HG02943 (cell line): ENCODE measurements around the gene CUEDC1.

Experiments used
- ATAC-seq: cut with Tn5 transposase; IDR thresholded peaks from one replicate; pipeline ENCODE4 v1.9.1; 2021; ENCODE audit warnings: mild to moderate bottlenecking, low read depth, moderate library complexity; ENCODE audit not compliant: unreplicated experiment

Gene CUEDC1

DNA sequence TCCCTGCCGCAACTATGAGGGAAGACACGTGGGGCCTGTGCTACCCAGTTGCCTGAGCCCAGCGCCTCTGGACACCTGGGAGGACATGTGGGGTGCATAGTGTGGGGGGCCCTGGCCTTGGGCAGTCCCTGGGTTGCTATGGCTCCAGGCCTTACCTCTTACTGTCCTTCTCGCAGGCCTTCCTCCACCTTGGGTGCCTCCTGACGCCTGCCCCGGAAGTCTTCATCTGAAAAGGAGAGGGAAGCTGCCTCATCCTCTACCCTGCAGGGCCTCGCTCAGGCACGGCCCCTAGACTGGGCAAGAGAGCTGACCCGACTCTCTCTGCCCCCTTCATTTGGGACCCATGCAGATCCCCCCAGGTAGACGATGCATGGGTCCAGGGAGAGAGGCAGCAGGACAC is 88.9 kb downstream of the CUEDC1 start:
- no peak for ATAC-seq

DNA sequence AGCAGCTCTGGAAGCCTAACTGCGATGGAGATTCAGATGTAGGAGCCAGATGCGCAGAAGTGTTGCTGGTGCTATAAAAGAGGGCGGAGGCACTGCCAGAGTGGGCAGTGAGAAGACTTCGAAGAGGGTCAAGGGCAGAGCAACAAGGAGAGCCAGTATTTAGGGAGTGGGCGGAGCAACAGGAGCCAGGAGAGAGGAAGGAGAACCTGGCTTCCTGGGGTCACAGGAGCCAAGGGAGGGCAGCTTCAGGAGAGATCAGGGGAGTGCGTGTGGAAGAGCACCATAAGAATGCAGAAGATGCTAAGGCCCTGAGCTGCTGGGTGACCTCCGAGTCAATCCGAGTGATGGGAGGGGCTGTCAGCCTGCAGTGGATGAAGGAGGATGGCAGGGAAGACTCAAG is 90.9 kb downstream of the CUEDC1 start:
- ATAC-seq, result no peak

DNA sequence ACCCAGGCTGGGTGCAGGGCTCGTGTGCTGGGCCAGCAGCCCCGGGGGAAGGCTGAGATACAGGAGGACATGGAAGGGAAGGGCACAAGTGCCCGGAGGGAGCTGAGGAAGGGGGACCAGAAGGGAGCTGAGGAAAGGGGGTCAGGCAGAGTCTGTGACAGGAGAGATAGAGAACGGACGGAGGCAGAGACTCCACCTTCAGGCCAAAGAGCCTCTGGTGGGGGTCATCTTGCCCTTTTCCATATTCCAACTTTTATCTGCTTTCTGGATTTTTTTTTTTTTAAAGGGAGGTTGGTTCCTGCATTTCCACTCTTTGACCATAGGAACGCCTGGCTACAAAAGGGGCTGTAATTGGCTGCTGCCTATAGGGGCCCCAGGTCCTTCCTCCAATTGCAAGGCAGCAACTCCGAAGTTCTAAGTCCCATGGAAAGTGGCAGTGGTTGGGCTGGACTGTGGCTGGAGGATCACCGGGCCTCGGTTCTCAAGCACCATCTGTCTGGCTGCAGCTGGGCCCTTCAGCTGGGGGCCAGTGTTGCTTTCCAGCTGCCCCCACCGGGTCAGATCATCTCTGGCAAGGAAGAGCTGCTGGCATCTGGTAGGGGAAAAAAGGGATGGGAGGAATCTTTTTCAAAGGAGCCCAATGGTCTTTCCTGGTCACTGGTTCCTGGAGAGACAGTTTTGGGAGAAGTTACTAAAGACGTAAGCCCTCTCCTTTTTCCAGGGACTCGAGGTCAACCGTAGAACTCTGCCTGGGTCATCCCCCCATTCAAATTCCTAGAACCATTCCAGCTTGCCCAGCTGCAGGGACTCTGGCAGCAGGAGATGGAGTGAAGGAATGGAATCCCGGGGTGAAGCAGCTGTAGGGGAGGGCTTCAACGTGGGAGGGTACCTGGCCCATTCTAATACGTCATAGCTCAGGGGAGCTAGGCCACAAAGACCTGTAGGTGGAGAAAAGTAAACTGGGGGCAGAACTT is 92.2 kb downstream of the CUEDC1 start:
- ATAC-seq, result no peak

DNA sequence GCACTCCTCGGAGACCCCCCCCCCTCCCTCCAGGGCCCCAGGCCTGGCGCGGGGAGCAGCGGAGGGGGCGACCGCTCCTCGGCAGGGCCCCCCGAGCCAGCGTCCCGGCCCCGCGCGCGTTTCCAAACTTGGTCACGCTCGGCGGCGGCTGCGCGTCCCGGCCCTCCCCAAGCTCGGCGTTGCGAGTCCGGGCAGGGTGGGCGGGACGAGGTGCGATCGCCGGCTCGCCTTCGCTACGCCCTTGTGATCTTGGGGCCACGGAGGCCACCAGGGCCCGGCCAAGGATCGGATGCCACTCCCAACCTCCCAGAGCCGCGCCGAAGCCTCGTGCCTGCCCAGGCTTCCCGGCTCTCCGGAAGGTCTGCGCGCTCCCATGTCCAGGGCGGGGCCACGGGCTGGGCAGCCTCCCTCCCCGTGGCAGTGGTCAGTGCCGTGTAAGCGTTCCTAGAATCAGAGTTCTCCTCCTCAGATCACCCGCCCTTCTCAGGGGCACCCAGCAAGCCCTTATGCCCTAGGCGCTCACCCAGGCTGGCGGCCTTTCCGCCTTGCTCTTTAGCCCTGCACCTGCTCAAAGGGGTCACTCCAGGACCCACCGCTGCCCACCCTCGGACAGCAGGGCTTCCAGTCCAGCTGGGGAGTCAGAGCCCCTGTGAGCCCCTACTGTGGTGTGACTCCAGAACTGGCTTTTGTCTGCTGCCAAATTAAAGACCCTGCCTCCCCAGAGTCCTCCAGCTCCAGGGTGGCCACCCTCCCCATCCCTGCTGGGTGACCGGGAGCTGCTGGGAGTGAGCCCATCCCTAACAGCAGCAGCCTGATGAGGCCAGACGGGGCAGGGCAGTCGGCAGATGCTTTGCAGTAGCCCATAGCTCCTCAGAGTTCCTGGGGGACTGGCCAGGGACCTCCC is 93.2 kb downstream of the CUEDC1 start:
- ATAC-seq, result no peak

DNA sequence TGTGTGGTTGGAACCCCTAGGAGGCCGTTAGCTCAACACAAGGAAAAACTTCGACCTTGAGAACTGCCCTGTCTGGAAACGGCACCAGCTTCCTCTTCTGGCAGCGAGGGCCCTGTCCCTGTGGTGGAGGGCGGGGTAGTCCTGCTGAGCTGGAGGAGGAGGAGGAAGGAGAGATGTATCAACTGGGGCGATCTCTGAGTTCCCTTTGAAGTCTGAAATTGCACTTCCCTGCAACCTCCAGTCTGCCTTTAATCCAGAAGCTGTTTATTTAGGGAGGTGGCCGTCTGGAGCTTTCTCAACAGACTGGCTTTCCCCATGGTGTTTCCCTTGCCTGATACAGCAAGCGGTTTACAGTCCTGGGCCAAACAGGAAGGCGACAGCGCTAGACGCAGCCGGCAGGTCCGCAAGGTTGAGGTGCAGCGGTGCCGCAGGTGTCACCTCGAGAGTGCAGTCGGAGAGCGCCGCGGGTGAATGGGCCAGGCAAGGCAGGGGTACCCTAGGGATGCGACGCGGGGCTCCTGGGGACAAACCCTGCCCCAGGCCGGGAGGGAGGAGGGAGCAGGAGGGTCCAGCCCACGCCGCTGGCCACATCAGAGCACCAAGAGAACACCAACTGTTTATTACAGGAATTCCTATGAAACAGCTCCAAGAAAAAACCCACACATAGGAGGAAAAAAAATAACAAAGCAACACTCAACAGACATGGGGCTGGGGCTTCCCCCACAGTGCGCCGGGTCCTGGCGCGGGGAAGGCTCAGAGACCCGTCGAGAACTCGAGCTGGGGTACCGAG is 94.0 kb downstream of the CUEDC1 start:
- ATAC-seq, result no peak

DNA sequence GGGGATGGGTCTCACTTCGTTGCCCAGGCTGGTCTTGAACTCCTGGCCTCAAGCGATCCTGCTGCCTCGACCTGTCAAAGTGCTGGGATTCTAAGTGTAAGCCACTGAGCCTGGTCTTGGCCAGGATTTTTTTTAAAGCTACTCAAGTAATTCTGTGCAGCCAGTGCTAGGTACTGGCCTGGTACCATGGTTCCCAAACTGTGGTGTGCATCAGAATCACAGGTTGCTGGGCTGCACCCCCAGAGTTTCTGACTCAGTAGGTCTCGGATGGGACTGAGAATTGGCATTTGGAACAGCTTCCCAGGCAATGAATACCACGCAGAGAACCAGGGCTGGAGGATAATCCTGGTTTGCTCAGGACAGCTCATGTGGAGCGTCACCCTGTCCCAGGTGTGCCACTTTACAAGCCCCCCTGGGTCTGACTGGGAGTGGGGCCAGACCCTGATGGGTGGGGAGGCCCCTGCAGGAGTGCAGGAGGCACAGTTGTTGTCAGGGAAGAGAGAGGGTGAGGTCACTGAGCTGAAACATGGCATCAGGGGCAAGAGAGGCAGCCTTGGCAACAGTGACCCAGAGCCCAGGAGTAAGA is 94.7 kb downstream of the CUEDC1 start:
- ATAC-seq, result no peak

DNA sequence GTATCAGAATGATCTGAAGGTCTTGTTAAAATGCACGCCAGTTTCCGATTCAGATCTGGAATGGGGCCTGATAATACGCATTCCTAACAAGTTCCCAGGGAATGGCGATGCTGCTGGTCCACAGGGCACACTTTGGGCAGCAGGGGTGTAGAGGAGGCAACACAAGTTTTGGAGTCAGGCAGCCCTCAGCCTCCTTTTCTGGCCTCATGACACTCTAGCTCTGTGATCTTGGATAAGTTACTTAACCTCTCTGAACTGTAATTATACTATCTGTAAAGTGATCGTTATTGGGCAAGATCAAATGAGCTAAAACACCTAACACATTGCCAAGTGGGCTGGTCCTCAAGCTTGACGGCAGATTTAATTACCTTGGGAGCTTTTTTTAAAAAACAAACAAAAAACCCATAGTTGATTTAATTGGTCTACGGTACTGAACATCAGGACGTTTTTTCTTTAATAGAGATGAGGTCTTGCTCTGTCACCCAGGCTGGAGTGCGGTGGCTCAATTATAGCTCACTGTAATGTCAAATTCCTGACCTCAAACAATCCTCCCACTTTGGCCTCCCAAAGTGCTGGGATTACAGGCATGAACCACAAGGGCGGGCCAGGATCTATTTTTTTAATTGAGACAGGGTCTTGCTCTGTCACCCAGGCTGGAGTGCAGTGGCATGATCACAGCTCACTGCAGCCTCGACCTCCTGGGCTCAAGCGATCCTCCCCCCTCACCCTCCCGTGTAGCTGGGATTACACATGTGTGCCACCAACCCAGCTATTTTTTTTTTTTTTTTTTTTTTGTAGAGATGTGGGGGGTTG is 95.4 kb downstream of the CUEDC1 start:
- ATAC-seq, result no peak

DNA sequence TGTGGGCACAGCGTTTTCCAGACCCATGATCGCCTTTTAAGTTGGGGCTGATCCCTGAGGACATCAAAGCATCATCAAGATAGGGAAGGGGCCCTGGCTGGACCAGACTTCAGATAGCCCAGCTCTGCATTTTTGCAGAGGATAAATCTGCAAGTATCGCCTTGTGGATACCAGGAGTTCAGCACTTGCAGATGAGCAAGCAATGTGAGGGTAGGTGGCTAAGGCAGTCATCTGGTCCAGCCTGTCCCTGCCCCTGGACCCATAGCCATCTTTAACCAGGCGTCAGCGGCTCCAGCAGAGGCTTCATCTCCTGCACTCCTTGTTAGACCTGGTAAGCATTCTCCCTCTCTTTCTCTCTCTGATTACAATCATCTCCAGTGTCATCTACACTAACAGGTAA is 96.4 kb downstream of the CUEDC1 start:
- no peak for ATAC-seq

DNA sequence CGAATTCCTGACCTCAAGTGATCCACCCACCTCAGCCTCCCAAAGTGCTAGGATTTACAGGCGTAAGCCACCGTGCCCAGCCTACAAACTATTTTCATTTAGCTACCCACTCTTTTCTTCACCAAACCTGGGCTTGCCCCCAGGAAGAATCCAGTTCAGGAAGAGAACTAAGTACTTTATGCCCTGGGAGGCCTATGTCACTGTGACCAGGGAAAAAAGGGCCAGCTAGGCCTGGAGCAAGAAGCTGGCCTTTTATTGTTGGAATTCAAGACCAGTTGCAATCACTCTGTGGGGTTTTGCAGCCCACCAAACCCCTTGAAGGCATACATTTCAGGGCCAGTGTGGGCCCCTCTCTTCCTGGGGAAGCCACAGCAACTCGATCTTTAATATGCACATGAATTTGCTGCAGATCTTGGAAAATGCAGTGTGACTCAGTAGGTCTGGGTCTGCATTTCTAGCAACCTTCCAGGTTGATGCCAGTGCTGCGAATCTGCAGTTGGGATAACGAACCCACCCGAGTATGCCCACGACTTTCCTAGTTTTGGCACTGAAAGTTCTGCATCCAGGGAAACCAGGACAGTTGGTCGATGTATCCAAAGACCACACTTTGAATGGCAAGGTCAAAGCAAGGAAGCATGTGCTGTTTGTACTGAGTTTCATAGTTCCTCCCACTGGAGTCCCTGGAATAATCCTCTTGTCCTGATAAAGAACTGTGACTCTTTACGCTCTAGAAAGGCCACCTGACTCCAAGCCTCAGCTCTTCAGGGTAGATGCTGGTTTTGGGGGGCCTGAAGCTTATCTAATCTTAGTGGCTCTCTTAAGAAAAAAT is 98.2 kb downstream of the CUEDC1 start:
- ATAC-seq, result no peak

DNA sequence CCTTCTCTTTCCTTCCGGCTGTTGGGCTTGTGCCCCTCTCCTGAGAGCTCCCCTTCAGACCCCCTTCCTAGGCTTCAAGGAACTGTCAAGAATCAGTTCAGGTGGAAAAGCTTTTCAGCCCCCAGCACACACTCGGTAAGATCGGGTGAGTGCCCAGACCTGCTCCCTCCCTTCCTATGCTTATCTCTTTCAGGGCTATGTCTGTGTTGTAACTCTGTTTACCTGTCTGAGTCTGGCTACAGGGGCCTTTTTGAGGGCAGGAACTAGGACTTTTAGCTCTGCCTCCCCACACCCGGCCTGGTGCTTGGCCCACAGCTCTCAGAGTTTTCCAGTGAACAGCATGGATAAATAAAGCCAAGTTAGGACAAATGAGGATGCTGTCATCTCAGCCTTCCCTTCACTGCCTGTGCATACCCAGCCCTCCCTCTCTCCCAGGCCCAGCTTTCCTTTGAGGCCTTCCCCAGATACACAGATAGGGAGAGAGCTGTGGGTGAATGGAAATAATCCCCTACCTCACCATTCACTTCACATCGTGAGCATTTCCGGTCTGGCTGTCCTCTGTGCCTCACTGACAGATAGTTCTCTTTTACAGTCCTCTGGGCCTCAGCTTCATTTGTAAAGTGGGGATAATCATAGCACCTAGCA is 99.7 kb downstream of the CUEDC1 start:
- no peak for ATAC-seq

DNA sequence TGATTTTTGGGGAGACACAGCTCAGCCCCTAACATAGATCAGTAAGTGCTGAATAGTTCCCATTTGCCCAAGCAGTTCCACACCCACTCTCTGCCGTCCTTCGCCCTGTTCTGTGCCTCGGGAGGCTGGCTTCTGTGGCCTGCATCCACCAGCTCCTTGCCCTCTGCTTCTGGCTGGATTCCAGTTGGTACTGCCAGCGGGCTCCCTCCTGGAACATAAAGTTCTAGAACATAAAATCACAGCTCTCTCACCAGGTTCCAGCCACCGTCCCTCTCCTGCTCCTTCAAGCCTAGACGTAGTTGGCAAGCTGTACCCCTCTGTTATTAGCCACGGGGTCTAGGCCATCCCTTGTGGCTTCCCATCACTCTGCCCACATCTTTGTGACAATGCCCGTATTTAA is 101.5 kb downstream of the CUEDC1 start:
- no peak for ATAC-seq

DNA sequence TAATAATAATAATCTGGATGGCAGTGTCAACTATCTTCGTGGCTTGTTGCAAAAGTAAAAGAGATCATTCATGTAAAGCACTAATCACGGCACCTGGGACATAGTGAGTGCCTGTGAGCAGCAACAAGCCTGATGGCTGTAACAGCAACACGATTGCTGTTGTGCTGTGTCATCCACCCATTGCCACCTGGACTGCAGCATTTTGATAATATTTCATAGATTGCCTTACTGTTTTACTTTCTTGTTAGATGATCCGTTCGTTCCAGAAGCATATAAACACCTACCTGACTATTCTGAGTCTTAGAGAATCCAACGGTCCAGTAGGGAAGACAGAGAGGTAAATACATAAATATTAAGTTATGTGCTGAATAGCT is 102.3 kb downstream of the CUEDC1 start:
- ATAC-seq, result no peak

DNA sequence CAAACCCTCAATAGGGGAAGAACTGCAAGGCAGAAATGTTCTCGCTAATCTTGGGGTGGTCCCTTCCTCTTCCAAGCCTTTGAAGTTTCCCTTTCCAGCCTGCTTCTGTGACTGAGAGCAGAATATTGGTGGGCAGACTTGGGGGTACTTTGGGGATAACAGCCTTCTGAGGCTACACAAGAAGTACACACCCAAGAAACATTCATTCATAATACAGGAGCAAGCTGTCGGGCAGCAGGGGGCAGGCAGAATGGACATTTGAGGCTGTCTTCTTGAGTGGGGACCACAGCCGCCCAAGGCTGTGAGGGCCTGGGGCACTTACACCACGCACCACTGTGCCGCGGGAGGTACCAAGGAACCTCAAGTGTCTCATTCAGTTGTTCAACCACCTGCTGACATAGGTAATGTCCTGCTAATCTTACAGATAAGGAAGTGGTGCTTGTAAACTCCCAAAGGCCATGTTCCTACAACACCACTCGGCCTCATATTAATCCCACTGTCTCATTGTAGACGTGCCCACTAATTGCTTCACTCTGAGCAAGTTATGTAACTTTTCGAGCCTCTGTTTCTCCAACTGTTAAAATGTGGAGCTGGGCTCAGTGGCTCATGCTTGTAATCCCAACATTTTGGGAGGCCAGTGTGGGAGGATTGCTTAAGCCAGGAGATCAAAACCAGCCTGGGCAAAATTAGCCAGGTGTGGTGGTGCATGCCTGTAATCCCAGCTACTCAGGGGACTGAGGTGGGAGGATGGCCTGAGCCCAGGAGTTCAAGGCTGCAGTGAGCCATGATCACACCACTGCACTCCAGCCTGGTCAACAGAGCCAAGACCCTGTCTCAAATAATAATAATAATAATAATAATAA is 102.9 kb downstream of the CUEDC1 start:
- ATAC-seq, result no peak

DNA sequence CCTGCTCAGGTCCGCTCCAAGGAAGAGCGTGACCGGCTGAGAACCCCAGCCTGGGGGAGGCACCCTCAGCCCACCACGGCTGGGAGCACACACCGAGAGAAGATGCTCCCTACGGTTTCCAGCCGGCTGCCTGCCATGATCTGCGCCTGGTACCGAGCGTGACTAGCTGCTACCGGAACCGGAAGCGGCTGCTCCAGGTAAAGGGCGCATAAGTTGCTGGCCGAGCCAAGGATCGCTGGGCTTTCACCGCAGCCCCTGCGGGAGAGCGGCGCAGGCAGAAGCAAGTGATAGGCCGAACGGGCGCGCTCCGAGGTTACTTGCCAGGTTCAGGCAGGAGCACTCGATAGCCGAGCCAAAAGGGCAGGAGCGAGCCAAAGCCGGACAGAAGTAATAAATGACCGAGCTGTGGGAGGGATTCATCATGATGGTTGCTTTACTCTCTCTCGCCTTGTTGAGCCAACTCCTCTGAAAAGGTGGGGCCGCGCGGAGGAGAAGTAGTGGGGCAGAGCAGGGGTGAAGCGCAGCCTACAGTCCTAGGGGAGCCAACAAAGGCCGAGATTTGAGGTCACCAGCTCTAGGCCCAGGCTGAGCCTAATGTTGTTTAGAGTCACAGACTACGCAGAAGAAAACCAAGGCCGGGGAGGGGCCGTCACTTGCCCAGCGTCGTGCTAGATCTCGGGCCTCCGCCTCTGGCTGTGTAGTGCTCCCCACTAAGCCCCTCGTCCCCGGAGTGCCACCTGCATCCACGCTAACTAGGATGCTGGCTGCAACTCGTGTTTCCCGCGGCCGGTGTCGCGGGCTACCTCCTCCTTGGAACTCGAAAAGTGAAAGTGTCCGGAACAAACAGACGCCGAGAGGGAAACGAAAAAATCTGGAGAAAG is 105.1 kb downstream of the CUEDC1 start, which contains the start of gene MRPS23:
TSS of gene MRPS23 (minus strand) at position 171 of the 881 bp plus-strand sequence. CDS start at position 137, 34 bp downstream.
- ATAC-seq, result peak; percentile 87

DNA sequence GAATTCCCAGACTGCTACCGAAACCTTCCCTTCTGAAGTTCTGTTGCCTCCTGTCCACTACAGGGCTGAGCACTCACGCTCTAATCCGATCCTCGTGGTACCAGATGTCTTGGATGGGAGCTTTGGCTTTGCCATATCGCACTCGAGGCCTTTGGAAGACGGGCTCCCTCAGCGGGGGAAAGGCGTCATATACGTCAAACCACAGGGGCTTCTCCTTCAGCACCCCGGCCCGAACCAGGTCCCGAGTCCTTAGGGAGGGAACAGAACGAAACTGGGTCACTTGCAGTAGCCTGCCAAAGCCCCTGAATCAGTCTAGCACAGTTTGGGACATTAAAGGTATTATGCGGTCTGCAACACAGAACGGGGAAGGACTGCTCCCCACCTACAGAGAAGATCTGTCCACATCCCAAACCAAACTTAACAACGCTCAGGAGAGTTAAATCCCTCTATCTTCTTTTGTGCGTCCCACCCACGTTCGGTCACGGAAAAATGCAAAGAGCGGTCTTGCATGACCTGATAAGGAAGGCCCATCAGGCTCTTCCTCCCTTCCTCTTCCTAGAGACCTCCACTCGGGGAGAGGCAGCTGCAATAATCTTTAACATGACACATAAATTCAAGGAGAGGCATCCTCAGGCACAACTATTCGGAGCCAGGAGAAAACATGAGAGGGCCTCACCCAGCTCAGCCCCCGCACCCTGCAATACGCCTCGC is 105.9 kb downstream of the CUEDC1 start:
- no peak for ATAC-seq
